ENCODE results near the gene CCSER1.
"Not testable (repeated sequence)": the region's sequence is repeated elsewhere in the genome, so short reads cannot be mapped to it uniquely, and the experiment has no call there.

The CCSER1 gene

DNA sequence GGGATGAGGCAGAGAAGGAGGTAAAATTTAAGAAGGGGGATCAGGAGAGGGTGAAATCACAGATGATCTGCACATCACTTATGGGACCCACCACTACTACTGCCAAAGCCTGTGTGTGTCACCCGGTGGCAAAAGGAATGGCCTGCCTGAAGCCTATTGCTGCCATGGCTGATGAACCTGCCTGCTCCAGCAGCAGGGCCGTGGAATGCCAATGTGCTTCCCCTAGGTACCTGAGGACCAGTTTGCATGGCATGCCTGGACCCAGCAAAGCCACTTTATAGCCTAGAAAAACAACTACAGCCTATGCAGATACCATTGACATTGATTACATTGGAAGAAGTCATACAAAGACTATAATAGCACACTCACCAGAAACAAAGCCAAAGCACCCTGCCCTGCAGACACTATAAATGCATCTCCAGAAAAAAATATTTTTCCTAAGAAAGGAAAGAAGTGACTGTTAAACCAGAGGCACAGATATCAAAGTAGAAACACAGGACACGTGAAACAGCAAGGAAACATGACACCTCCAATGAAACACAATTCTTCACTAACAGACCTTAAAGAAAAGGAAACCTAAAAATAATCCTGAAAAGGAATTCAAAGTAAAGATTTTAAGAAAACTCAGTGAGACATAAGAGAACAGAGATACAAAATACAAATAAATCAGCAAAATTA, 1495.9 kb downstream of the CCSER1 start:
- H3K4me3 ChIP-seq (ENCODE audit: low read depth, low read length), result no peak overlapping the region
- no peak for DNase-seq (ENCODE audit: low read depth)
- in situ Hi-C loops (cut with HindIII; ENCODE audit: low sequenced_read_pairs), result no loop called here
- TF ChIP-seq, protein P1, sequence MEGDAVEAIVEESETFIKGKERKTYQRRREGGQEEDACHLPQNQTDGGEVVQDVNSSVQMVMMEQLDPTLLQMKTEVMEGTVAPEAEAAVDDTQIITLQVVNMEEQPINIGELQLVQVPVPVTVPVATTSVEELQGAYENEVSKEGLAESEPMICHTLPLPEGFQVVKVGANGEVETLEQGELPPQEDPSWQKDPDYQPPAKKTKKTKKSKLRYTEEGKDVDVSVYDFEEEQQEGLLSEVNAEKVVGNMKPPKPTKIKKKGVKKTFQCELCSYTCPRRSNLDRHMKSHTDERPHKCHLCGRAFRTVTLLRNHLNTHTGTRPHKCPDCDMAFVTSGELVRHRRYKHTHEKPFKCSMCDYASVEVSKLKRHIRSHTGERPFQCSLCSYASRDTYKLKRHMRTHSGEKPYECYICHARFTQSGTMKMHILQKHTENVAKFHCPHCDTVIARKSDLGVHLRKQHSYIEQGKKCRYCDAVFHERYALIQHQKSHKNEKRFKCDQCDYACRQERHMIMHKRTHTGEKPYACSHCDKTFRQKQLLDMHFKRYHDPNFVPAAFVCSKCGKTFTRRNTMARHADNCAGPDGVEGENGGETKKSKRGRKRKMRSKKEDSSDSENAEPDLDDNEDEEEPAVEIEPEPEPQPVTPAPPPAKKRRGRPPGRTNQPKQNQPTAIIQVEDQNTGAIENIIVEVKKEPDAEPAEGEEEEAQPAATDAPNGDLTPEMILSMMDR (IDR thresholded peaks at IDR 0.05; ENCODE audit: low read depth, low read length, missing control alignments), result no peak

DNA sequence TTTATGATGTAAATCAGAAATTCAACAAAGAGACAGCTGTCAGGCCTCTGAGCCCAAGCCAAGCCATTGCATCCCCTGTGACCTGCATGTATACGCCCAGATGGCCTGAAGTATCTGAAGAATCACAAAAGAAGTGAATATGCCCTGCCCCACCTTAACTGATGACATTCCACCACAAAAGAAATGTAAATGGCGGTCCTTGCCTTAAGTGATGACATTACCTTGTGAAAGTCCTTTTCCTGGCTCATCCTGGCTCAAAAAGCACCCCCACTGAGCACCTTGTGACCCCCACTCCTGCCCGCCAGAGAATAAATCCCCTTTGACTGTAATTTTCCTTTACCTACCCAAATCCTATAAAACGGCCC, 1496.4 kb downstream of the CCSER1 start:
- in situ Hi-C loops (cut with HindIII; ENCODE audit: low sequenced_read_pairs); H3K4me3 ChIP-seq (ENCODE audit: low read depth, low read length); DNase-seq (ENCODE audit: low read depth): not testable (repeated sequence)

DNA sequence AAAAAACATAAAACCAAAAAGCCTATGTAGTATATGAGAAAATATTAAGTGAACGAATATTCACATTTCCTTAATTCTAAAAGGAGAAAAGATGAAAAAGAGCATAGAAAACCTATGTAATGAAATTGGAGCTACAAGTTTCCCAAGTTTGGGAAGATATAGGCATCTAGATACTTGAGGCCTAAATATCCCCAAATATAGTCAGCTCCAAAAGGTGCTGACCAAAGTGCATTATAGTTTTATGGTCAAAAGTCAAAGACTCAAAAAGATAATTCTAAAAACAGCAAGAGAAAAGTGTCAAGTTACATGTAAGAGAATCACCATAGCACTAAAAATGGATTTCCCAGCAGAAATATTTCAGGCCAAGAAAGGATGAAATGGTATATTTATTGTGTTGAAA, 1502.9 kb downstream of the CCSER1 start:
- no peak for DNase-seq (ENCODE audit: low read depth)
- TF ChIP-seq, protein P1 (IDR thresholded peaks at IDR 0.05; ENCODE audit: low read depth, low read length, missing control alignments), result no peak
- H3K4me3 ChIP-seq (ENCODE audit: low read depth, low read length), result no peak overlapping the region
- in situ Hi-C loops (cut with HindIII; ENCODE audit: low sequenced_read_pairs), result no loop called here

DNA sequence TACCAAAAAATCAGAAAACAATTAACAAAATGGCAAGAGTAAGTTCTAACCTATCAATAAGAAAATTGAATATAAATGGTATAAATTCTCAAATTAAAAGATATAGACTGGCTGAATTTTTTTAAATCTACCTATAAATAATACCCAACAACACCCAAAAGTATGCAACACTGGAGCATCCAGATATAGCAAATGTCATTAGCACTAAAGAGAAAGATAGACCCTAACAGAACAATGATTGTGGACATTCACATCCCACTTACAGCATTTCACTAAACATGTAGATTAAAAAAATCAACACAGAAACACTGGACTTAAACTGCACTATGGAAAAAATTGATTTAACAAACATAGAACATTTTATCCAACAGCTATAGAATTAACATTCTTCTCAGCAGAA, 1503.6 kb downstream of the CCSER1 start:
- H3K4me3 ChIP-seq (ENCODE audit: low read depth, low read length), result no peak overlapping the region
- TF ChIP-seq, protein P1 (IDR thresholded peaks at IDR 0.05; ENCODE audit: low read depth, low read length, missing control alignments), result no peak
- in situ Hi-C loops (cut with HindIII; ENCODE audit: low sequenced_read_pairs), result no loop called here
- DNase-seq (ENCODE audit: low read depth), result no peak

DNA sequence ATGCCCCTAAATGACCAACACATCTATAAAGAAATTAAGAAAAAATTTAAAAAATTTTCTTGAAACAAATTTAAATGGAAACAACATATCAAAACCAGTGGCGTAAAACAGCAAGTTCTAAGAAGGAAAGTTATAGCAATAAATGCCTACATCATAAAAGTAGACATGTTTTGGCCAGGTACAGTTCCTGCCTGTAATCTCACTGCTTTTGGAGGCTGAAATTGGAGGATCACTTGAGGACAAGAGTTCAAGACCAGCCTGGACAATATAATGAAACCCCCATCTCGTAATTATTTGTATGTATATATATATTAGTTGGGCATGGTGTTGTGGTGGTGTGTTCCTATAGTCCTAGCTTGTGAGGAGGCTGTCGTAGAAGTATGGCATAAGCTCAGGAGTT, 1504.1 kb downstream of the CCSER1 start:
- TF ChIP-seq, protein P1 (IDR thresholded peaks at IDR 0.05; ENCODE audit: low read depth, low read length, missing control alignments), result no peak
- DNase-seq (ENCODE audit: low read depth), result no peak
- in situ Hi-C loops (cut with HindIII; ENCODE audit: low sequenced_read_pairs), result no loop called here
- H3K4me3 ChIP-seq (ENCODE audit: low read depth, low read length), result no peak overlapping the region

DNA sequence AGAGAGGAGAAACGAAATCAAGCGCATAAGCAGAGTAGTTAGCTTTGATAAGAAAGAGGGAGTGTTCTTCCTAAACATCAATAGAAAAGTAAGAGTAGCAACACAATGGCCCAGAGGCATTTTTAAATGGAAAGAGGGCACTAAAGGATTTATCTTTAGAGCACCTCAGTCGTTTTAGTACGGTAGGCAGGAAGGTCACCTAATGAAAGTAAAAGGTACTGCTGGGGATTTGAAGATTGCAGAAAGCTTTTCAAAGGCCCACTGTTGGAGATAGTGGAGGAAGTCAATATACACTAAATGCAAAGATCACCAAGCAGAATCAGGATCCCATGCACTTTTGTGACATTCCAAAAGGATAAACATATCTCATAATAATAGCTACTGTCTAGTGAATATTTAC, 1508.9 kb downstream of the CCSER1 start:
- H3K4me3 ChIP-seq (ENCODE audit: low read depth, low read length), result no peak overlapping the region
- TF ChIP-seq, protein P1 (IDR thresholded peaks at IDR 0.05; ENCODE audit: low read depth, low read length, missing control alignments), result no peak
- in situ Hi-C loops (cut with HindIII; ENCODE audit: low sequenced_read_pairs), result no loop called here
- no peak for DNase-seq (ENCODE audit: low read depth)
